Uterus (tissue), 2 donors: ENCODE results near the gene PDGFD.

ENCODE experiments used
- CTCF ChIP-seq, 4 experiments: fragments of 200-600 bp in 2 of 4; fragments of 450-650 bp in 2 of 4; sonication (generic) in 2 of 4; IDR thresholded peaks; one replicate each; pipeline ENCODE4 v1.5.1; 2016 to 2019; ENCODE audit warnings: antibody characterized with exemption in 4 of 4, mild to moderate bottlenecking in 2 of 4, moderate library complexity in 1 of 4
- POLR2A ChIP-seq, 2 donors: fragments of 450-650 bp; IDR thresholded peaks; one replicate each; pipeline ENCODE4 v1.6.1; 2016; ENCODE audit warnings: antibody characterized with exemption in 2 of 2, mild to moderate bottlenecking in 1 of 2, moderate library complexity in 1 of 2

- TF ChIP-seq CTCF (IDR thresholded peaks at IDR 0.05) (no peak), POLR2A (IDR thresholded peaks at IDR 0.05) (no peak)
Measured at GRCh38 chr11:104009744-104010143, 154.2 kb downstream of the PDGFD start.
